ENCODE data around the gene IDUA.
"Not testable (repeated sequence)": the region's sequence is repeated elsewhere in the genome, so short reads cannot be mapped to it uniquely, and the experiment has no call there.

The IDUA gene

GRCh38 chr4:986879-987623, at the start of gene IDUA:
IDUA (plus strand) TSS chr4:987044; CDS start chr4:987085, 41 bp downstream.
- Histone ChIP-seq H3K36me3 (ENCODE audit: control insufficient read depth in 2 of 2, insufficient read depth in 2 of 2, low read length in 2 of 2) (peaks cover 0 to 4% of the 10 kb centered on the region in 2 donors), H3K27ac (ENCODE audit: low read length) (no peak within 1 kb of the TSS), H3K27me3 (ENCODE audit: control insufficient read depth in 1 of 2, insufficient read depth in 2 of 2, low read length in 2 of 2) (no peaks in the 10 kb centered on the region), H3K4me1 (ENCODE audit: control insufficient read depth, insufficient read depth, low read length) (peaks cover 19% of the 10 kb centered on the region), H3K9me3 (ENCODE audit: control insufficient read depth in 2 of 2, low read length in 2 of 2) (no peaks in the 10 kb centered on the region), H3K9ac (ENCODE audit: low read length in 2 of 2) (peak within 1 kb of the TSS; percentile 71 to 76), H3K4me3 (ENCODE audit: low read length in 2 of 2) (peak within 1 kb of the TSS; percentile 81 to 91)

- not testable (repeated sequence) for H3K9ac ChIP-seq (ENCODE audit: low read length in 2 of 2); H3K27me3 ChIP-seq (ENCODE audit: control insufficient read depth in 1 of 2, insufficient read depth in 2 of 2, low read length in 2 of 2); H3K9me3 ChIP-seq (ENCODE audit: control insufficient read depth in 2 of 2, low read length in 2 of 2)
Measured at GRCh38 chr4:939508-939907, 47.3 kb upstream of the IDUA start.

GRCh38 chr4:945274-946102, 41.4 kb upstream of the IDUA start:
- Histone ChIP-seq H3K4me3 (ENCODE audit: low read length in 2 of 2) (no peak overlapping the region), H3K4me1 (ENCODE audit: control insufficient read depth, insufficient read depth, low read length) (no peaks in the 10 kb centered on the region), H3K27ac (ENCODE audit: low read length) (no peak overlapping the region), H3K9me3 (ENCODE audit: control insufficient read depth in 2 of 2, low read length in 2 of 2) (no peaks in the 10 kb centered on the region), H3K36me3 (ENCODE audit: control insufficient read depth in 2 of 2, insufficient read depth in 2 of 2, low read length in 2 of 2) (peaks cover 0 to 3% of the 10 kb centered on the region in 2 donors), H3K27me3 (ENCODE audit: control insufficient read depth in 1 of 2, insufficient read depth in 2 of 2, low read length in 2 of 2) (no peaks in the 10 kb centered on the region), H3K9ac (ENCODE audit: low read length in 2 of 2) (no peak overlapping the region)

More at GRCh38 chr4:939508-939907, 47.3 kb upstream of the IDUA start:
- not testable (repeated sequence) for H3K4me3 ChIP-seq (ENCODE audit: low read length in 2 of 2); H3K27ac ChIP-seq (ENCODE audit: low read length); H3K4me1 ChIP-seq (ENCODE audit: control insufficient read depth, insufficient read depth, low read length); H3K36me3 ChIP-seq (ENCODE audit: control insufficient read depth in 2 of 2, insufficient read depth in 2 of 2, low read length in 2 of 2)

- Histone ChIP-seq H3K36me3 (ENCODE audit: control insufficient read depth in 2 of 2, insufficient read depth in 2 of 2, low read length in 2 of 2) (peaks cover 0 to 5% of the 10 kb centered on the region in 2 donors), H3K9ac (ENCODE audit: low read length in 2 of 2) (no peak overlapping the region), H3K4me1 (ENCODE audit: control insufficient read depth, insufficient read depth, low read length) (no peaks in the 10 kb centered on the region), H3K27ac (ENCODE audit: low read length) (no peak overlapping the region), H3K4me3 (ENCODE audit: low read length in 2 of 2) (no peak overlapping the region), H3K27me3 (ENCODE audit: control insufficient read depth in 1 of 2, insufficient read depth in 2 of 2, low read length in 2 of 2) (no peaks in the 10 kb centered on the region), H3K9me3 (ENCODE audit: control insufficient read depth in 2 of 2, low read length in 2 of 2) (no peaks in the 10 kb centered on the region)
Measured at GRCh38 chr4:946103-946450, 40.8 kb upstream of the IDUA start.

GRCh38 chr4:946517-947471, 40.0 kb upstream of the IDUA start:
- Histone ChIP-seq H3K4me1 (ENCODE audit: control insufficient read depth, insufficient read depth, low read length) (no peaks in the 10 kb centered on the region), H3K27ac (ENCODE audit: low read length) (no peak overlapping the region), H3K9me3 (ENCODE audit: control insufficient read depth in 2 of 2, low read length in 2 of 2) (no peaks in the 10 kb centered on the region), H3K36me3 (ENCODE audit: control insufficient read depth in 2 of 2, insufficient read depth in 2 of 2, low read length in 2 of 2) (peaks cover 0 to 6% of the 10 kb centered on the region in 2 donors), H3K9ac (ENCODE audit: low read length in 2 of 2) (no peak overlapping the region), H3K4me3 (ENCODE audit: low read length in 2 of 2) (no peak overlapping the region), H3K27me3 (ENCODE audit: control insufficient read depth in 1 of 2, insufficient read depth in 2 of 2, low read length in 2 of 2) (no peaks in the 10 kb centered on the region)

- Histone ChIP-seq H3K9me3 (ENCODE audit: control insufficient read depth in 2 of 2, low read length in 2 of 2) (no peaks in the 10 kb centered on the region), H3K9ac (ENCODE audit: low read length in 2 of 2) (no peak overlapping the region), H3K27me3 (ENCODE audit: control insufficient read depth in 1 of 2, insufficient read depth in 2 of 2, low read length in 2 of 2) (no peaks in the 10 kb centered on the region), H3K36me3 (ENCODE audit: control insufficient read depth in 2 of 2, insufficient read depth in 2 of 2, low read length in 2 of 2) (peaks cover 0 to 6% of the 10 kb centered on the region in 2 donors), H3K27ac (ENCODE audit: low read length) (no peak overlapping the region), H3K4me1 (ENCODE audit: control insufficient read depth, insufficient read depth, low read length) (no peaks in the 10 kb centered on the region), H3K4me3 (ENCODE audit: low read length in 2 of 2) (no peak overlapping the region)
Measured at GRCh38 chr4:947491-947971, 39.3 kb upstream of the IDUA start.

GRCh38 chr4:948101-948935, 38.5 kb upstream of the IDUA start:
- Histone ChIP-seq H3K27me3 (ENCODE audit: control insufficient read depth in 1 of 2, insufficient read depth in 2 of 2, low read length in 2 of 2) (no peaks in the 10 kb centered on the region), H3K27ac (ENCODE audit: low read length) (no peak overlapping the region), H3K36me3 (ENCODE audit: control insufficient read depth in 2 of 2, insufficient read depth in 2 of 2, low read length in 2 of 2) (peaks cover 0 to 8% of the 10 kb centered on the region in 2 donors), H3K9ac (ENCODE audit: low read length in 2 of 2) (no peak overlapping the region), H3K4me1 (ENCODE audit: control insufficient read depth, insufficient read depth, low read length) (no peaks in the 10 kb centered on the region), H3K9me3 (ENCODE audit: control insufficient read depth in 2 of 2, low read length in 2 of 2) (no peaks in the 10 kb centered on the region), H3K4me3 (ENCODE audit: low read length in 2 of 2) (no peak overlapping the region)

- H3K27me3 ChIP-seq (ENCODE audit: control insufficient read depth in 1 of 2, insufficient read depth in 2 of 2, low read length in 2 of 2): no peaks in the 10 kb centered on the region
- H3K9ac ChIP-seq (ENCODE audit: low read length in 2 of 2): no peak overlapping the region
Measured at GRCh38 chr4:948936-949300, 37.9 kb upstream of the IDUA start.

GRCh38 chr4:949656-950055, 37.2 kb upstream of the IDUA start:
- H3K4me3 ChIP-seq (ENCODE audit: low read length in 2 of 2): no peak overlapping the region
- H3K9me3 ChIP-seq (ENCODE audit: control insufficient read depth in 2 of 2, low read length in 2 of 2): no peaks in the 10 kb centered on the region
- H3K9ac ChIP-seq (ENCODE audit: low read length in 2 of 2): no peak overlapping the region
- H3K4me1 ChIP-seq (ENCODE audit: control insufficient read depth, insufficient read depth, low read length): no peaks in the 10 kb centered on the region
- no peak overlapping the region for H3K27ac ChIP-seq (ENCODE audit: low read length)
- H3K36me3 ChIP-seq (ENCODE audit: control insufficient read depth in 2 of 2, insufficient read depth in 2 of 2, low read length in 2 of 2): peaks cover 0 to 10% of the 10 kb centered on the region in 2 donors
- H3K27me3 ChIP-seq (ENCODE audit: control insufficient read depth in 1 of 2, insufficient read depth in 2 of 2, low read length in 2 of 2): no peaks in the 10 kb centered on the region

More at GRCh38 chr4:948936-949300, 37.9 kb upstream of the IDUA start:
- Histone ChIP-seq H3K4me3 (ENCODE audit: low read length in 2 of 2) (no peak overlapping the region), H3K27ac (ENCODE audit: low read length) (no peak overlapping the region), H3K36me3 (ENCODE audit: control insufficient read depth in 2 of 2, insufficient read depth in 2 of 2, low read length in 2 of 2) (peaks cover 0 to 6% of the 10 kb centered on the region in 2 donors), H3K4me1 (ENCODE audit: control insufficient read depth, insufficient read depth, low read length) (no peaks in the 10 kb centered on the region), H3K9me3 (ENCODE audit: control insufficient read depth in 2 of 2, low read length in 2 of 2) (no peaks in the 10 kb centered on the region)

All from stomach smooth muscle (tissue), 2 donors.